Measurements from ENCODE around the gene ANKAR.
"Not testable (repeated sequence)": the region's sequence is repeated elsewhere in the genome, so short reads cannot be mapped to it uniquely, and the experiment has no call there.

Gene ANKAR

GRCh38 chr2:189700681-189701080 is 26.2 kb downstream of the ANKAR start:
- DNase-seq (ENCODE audit: low read depth in 1 of 2, low spot score in 1 of 2), result no peak

- DNase-seq (ENCODE audit: low read depth in 1 of 2, low spot score in 1 of 2), result no peak
Observed at GRCh38 chr2:189702071-189702470, 27.6 kb downstream of the ANKAR start.

GRCh38 chr2:189709501-189710221 is 35.2 kb downstream of the ANKAR start:
- DNase-seq (ENCODE audit: low read depth in 1 of 2, low spot score in 1 of 2), result no peak

- not testable (repeated sequence) for DNase-seq (ENCODE audit: low read depth in 1 of 2, low spot score in 1 of 2)
Observed at GRCh38 chr2:189717593-189717992, 43.1 kb downstream of the ANKAR start.

- no peak for DNase-seq (ENCODE audit: low read depth in 1 of 2, low spot score in 1 of 2)
Observed at GRCh38 chr2:189719571-189719970, 45.1 kb downstream of the ANKAR start.

- no peak for DNase-seq (ENCODE audit: low read depth in 1 of 2, low spot score in 1 of 2)
Observed at GRCh38 chr2:189723192-189723591, 48.7 kb downstream of the ANKAR start.
